Measurements from ENCODE around the gene MYH14. TPM values are rescaled to one million over a fixed set of nuclear protein-coding genes. Genes with fewer than 3 reads are reported as not detected.

Gene MYH14
- total RNA-seq, 6 donors from 2014 or later = 145 to 351 (median 208) TPM

- no peak overlapping the region for H3K4me3 ChIP-seq
- WGBS, 2 donors = 89 to 92% methylated on average over 21 to 51 of the region's 55 CpGs
- H3K27ac ChIP-seq = no peak overlapping the region
- peak in 1 of 2 donors; percentile 79 for DNase-seq
- peaks cover 0 to 18% (median 0%) of the 10 kb centered on the region in 4 donors for H3K27me3 ChIP-seq
- peaks cover 13 to 26% (median 18%) of the 10 kb centered on the region in 4 donors for H3K4me1 ChIP-seq
- H3K36me3 ChIP-seq = peaks cover 0 to 4% (median 0%) of the 10 kb centered on the region in 4 donors
- TF ChIP-seq EP300 (IDR thresholded peaks at IDR 0.05) = no peak
- TF ChIP-seq POLR2AphosphoS5 (IDR thresholded peaks at IDR 0.05) = no peak
- TF ChIP-seq POLR2A (IDR thresholded peaks at IDR 0.05) = no peak
- TF ChIP-seq, protein P1, sequence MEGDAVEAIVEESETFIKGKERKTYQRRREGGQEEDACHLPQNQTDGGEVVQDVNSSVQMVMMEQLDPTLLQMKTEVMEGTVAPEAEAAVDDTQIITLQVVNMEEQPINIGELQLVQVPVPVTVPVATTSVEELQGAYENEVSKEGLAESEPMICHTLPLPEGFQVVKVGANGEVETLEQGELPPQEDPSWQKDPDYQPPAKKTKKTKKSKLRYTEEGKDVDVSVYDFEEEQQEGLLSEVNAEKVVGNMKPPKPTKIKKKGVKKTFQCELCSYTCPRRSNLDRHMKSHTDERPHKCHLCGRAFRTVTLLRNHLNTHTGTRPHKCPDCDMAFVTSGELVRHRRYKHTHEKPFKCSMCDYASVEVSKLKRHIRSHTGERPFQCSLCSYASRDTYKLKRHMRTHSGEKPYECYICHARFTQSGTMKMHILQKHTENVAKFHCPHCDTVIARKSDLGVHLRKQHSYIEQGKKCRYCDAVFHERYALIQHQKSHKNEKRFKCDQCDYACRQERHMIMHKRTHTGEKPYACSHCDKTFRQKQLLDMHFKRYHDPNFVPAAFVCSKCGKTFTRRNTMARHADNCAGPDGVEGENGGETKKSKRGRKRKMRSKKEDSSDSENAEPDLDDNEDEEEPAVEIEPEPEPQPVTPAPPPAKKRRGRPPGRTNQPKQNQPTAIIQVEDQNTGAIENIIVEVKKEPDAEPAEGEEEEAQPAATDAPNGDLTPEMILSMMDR (IDR thresholded peaks at IDR 0.05) = no peak
- H3K9me3 ChIP-seq = no peaks in the 10 kb centered on the region
- no peak for ATAC-seq (ENCODE audit: low FRiP score in 2 of 2)
Measured at GRCh38 chr19:50322931-50323781, 119.7 kb downstream of the MYH14 start.

GRCh38 chr19:50323782-50324133, 120.3 kb downstream of the MYH14 start:
- WGBS, 2 donors = 87% methylated on average over 11 to 12 of the region's 12 CpGs

DNA sequence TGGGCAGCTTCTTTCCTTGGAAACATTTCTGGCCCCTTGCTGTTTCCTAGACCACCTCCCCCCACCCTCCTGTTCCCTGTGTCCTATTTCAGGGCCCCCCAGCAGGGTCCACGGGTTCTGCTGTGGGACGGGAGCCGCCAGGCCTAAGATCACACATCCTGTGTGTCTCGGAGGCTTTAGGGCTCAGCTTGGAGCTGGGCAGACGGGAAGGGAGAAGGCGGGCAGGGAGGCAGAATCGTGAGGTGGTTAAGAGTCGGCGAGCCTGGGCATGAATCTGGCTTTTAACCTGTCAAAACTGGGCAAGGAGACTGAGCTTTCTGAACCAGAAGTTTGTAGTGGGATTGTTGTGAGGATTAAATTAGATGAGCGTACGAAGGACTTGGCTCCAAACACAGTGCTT, 120.9 kb downstream of the MYH14 start:
- WGBS, 2 donors = 75 to 81% methylated on average over 11 of the region's 11 CpGs
- Histone ChIP-seq H3K4me1 (peaks cover 14 to 30% (median 21%) of the 10 kb centered on the region in 4 donors), H3K36me3 (peaks cover 0 to 4% (median 0%) of the 10 kb centered on the region in 4 donors), H3K9me3 (no peaks in the 10 kb centered on the region), H3K27me3 (peaks cover 0 to 21% (median 1%) of the 10 kb centered on the region in 4 donors), H3K27ac (no peak overlapping the region), H3K4me3 (no peak overlapping the region)
- TF ChIP-seq POLR2A (IDR thresholded peaks at IDR 0.05) = no peak
- TF ChIP-seq, protein P1 (IDR thresholded peaks at IDR 0.05) = no peak
- TF ChIP-seq EP300 (IDR thresholded peaks at IDR 0.05) = no peak
- no peak for TF ChIP-seq POLR2AphosphoS5 (IDR thresholded peaks at IDR 0.05)
- ATAC-seq (ENCODE audit: low FRiP score in 2 of 2) (no peak), DNase-seq (no peak)

More at GRCh38 chr19:50323782-50324133, 120.3 kb downstream of the MYH14 start:
- Histone ChIP-seq H3K36me3 (peaks cover 0 to 4% (median 0%) of the 10 kb centered on the region in 4 donors), H3K4me3 (no peak overlapping the region), H3K27me3 (peaks cover 0 to 21% (median 1%) of the 10 kb centered on the region in 4 donors), H3K4me1 (peaks cover 14 to 26% (median 20%) of the 10 kb centered on the region in 4 donors), H3K9me3 (no peaks in the 10 kb centered on the region), H3K27ac (no peak overlapping the region)
- TF ChIP-seq POLR2A (IDR thresholded peaks at IDR 0.05) = no peak
- TF ChIP-seq EP300 (IDR thresholded peaks at IDR 0.05) = no peak
- TF ChIP-seq, protein P1 (IDR thresholded peaks at IDR 0.05) = no peak
- DNase-seq = no peak
- ATAC-seq (ENCODE audit: low FRiP score in 2 of 2) = no peak

- ATAC-seq (ENCODE audit: low FRiP score in 2 of 2) (peak; percentile 20 to 78), DNase-seq (peak; percentile 68 to 96)
- H3K27me3 ChIP-seq = peaks cover 0 to 24% (median 1%) of the 10 kb centered on the region in 4 donors
- no peak overlapping the region for H3K27ac ChIP-seq
- no peak for TF ChIP-seq POLR2A (IDR thresholded peaks at IDR 0.05)
- TF ChIP-seq EP300 (IDR thresholded peaks at IDR 0.05) = no peak
- TF ChIP-seq, protein P1 (IDR thresholded peaks at IDR 0.05) = no peak
- TF ChIP-seq POLR2AphosphoS5 (IDR thresholded peaks at IDR 0.05) = no peak
- peaks cover 22 to 42% (median 33%) of the 10 kb centered on the region in 4 donors for H3K4me1 ChIP-seq
- no peaks in the 10 kb centered on the region for H3K9me3 ChIP-seq
- WGBS, 2 donors = 2 to 6% methylated on average over 9 to 38 of the region's 48 CpGs
- peaks cover 0 to 4% (median 0%) of the 10 kb centered on the region in 4 donors for H3K36me3 ChIP-seq
- H3K4me3 ChIP-seq = peak overlapping the region in 3 of 4 donors; percentile 1 to 28 (median 3)
Measured at GRCh38 chr19:50325310-50326100, 122.1 kb downstream of the MYH14 start.
